ENCODE data around the gene SLC9C1.

Gene SLC9C1

DNA sequence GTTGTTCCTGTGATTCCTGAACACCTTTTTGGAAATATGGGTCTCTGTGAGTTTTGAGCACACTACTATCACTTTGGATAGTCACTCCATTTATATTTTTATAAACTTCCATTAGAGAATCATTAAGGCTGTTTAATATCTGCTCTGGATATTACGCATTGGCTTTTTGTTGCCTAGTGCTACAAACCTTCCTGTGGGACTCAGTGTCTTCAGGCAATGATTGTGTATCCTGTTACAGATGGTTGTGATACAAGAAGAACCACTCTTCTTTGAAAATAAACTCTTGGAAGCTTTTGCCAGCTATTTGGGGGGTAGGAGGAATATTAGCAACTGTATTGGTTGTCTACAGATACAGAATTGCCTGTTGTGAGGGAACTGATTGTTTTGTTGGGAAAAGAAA is 176.6 kb downstream of the SLC9C1 start:
- H3K9ac ChIP-seq (ENCODE audit: low read depth, low read length, poor library complexity, severe bottlenecking): no peak overlapping the region
- H3F3A ChIP-seq (ENCODE audit: low read depth): no peaks in the 10 kb centered on the region
- no peak for TF ChIP-seq EZH2phosphoT487 (IDR thresholded peaks at IDR 0.05; ENCODE audit: borderline replicate concordance)
- TF ChIP-seq, protein P1, sequence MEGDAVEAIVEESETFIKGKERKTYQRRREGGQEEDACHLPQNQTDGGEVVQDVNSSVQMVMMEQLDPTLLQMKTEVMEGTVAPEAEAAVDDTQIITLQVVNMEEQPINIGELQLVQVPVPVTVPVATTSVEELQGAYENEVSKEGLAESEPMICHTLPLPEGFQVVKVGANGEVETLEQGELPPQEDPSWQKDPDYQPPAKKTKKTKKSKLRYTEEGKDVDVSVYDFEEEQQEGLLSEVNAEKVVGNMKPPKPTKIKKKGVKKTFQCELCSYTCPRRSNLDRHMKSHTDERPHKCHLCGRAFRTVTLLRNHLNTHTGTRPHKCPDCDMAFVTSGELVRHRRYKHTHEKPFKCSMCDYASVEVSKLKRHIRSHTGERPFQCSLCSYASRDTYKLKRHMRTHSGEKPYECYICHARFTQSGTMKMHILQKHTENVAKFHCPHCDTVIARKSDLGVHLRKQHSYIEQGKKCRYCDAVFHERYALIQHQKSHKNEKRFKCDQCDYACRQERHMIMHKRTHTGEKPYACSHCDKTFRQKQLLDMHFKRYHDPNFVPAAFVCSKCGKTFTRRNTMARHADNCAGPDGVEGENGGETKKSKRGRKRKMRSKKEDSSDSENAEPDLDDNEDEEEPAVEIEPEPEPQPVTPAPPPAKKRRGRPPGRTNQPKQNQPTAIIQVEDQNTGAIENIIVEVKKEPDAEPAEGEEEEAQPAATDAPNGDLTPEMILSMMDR (conservative IDR thresholded peaks at IDR 0.05; ENCODE audit: low read length): no peak
- H3K4me3 ChIP-seq (ENCODE audit: low read length, poor library complexity, severe bottlenecking): no peak overlapping the region
- H3K79me2 ChIP-seq (ENCODE audit: insufficient read depth, low read length): no peaks in the 10 kb centered on the region
- H3K36me3 ChIP-seq (ENCODE audit: insufficient read depth, low read length): no peaks in the 10 kb centered on the region
- H3K9me3 ChIP-seq (ENCODE audit: insufficient read depth, low read depth, low read length): no peaks in the 10 kb centered on the region
- no peak overlapping the region for H2AFZ ChIP-seq (ENCODE audit: low read length)
- H3K4me1 ChIP-seq (ENCODE audit: insufficient read depth, low read length, poor library complexity, severe bottlenecking): peaks cover 49% of the 10 kb centered on the region
- no peaks in the 10 kb centered on the region for H3K9me2 ChIP-seq (replicated peaks; ENCODE audit: low read depth, low read length)
- no peak overlapping the region for H3K4me2 ChIP-seq (ENCODE audit: low read depth, low read length, poor library complexity, severe bottlenecking)
- no peaks in the 10 kb centered on the region for H4K20me1 ChIP-seq (ENCODE audit: insufficient read depth, low read length, poor library complexity, severe bottlenecking)
- H3K27me3 ChIP-seq (ENCODE audit: insufficient read depth, low read length, poor library complexity, severe bottlenecking): no peaks in the 10 kb centered on the region

DNA sequence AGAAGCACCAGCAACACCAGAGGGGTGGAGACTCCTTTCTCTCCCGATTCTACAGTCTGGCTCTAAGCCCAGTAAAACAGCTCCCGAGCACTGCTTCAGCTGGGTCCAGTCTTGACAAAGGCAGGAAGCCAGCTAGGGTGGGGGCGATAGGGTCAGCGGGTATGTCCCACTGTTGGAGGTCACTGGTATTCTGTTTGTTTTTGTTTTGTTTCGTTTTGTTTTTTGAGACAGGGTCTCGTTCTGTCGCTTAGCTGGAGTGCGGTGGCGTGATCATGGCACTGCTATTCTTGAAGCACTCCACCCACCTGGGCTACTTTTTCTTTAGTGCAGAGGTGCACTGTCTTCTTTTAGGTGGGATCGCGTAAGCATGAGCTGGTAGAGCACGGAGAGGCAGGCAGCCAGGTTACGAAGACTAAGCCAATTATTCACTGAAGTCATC is 177.2 kb downstream of the SLC9C1 start:
- Histone ChIP-seq H3K9ac (ENCODE audit: low read depth, low read length, poor library complexity, severe bottlenecking) (no peak overlapping the region), H3K36me3 (ENCODE audit: insufficient read depth, low read length) (no peaks in the 10 kb centered on the region), H3K4me1 (ENCODE audit: insufficient read depth, low read length, poor library complexity, severe bottlenecking) (peaks cover 45% of the 10 kb centered on the region), H3K4me2 (ENCODE audit: low read depth, low read length, poor library complexity, severe bottlenecking) (no peak overlapping the region), H3K9me3 (ENCODE audit: insufficient read depth, low read depth, low read length) (no peaks in the 10 kb centered on the region), H3K79me2 (ENCODE audit: insufficient read depth, low read length) (no peaks in the 10 kb centered on the region), H3K27me3 (ENCODE audit: insufficient read depth, low read length, poor library complexity, severe bottlenecking) (no peaks in the 10 kb centered on the region), H2AFZ (ENCODE audit: low read length) (no peak overlapping the region), H3K4me3 (ENCODE audit: low read length, poor library complexity, severe bottlenecking) (no peak overlapping the region), H3K9me2 (replicated peaks; ENCODE audit: low read depth, low read length) (no peaks in the 10 kb centered on the region), H3F3A (ENCODE audit: low read depth) (no peaks in the 10 kb centered on the region), H4K20me1 (ENCODE audit: insufficient read depth, low read length, poor library complexity, severe bottlenecking) (no peaks in the 10 kb centered on the region)
- TF ChIP-seq, protein P1 (conservative IDR thresholded peaks at IDR 0.05; ENCODE audit: low read length): no peak
- no peak for TF ChIP-seq EZH2phosphoT487 (IDR thresholded peaks at IDR 0.05; ENCODE audit: borderline replicate concordance)

DNA sequence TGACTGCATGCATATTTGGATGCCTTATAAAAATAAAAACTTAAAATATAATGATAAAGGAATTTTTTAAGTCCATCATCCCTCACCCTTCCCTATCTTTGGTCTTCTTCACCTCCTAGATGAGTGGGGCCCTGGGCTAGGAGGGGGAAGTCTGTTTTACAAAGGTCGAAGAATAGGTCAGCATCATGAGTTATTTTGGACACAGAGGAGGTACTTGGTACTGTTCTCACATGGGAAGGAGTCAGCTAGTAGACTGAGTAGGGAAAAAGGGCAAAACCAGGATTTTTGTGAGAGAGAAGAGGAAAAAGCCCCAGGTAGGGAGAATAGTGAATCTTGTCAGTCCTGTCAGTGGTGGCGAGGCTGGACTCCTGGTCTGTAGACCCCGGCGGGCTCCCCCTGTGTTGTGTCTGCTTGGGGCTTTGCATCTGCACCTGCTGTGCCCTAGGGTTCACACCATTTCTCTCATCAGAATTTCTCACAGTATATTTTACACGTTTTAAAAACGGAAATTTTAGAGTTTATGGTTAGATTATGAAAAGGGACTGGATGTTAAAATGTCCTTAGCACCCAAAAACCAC is 178.1 kb downstream of the SLC9C1 start:
- Histone ChIP-seq H3K9me3 (ENCODE audit: insufficient read depth, low read depth, low read length) (no peaks in the 10 kb centered on the region), H3K4me1 (ENCODE audit: insufficient read depth, low read length, poor library complexity, severe bottlenecking) (peaks cover 36% of the 10 kb centered on the region), H3K79me2 (ENCODE audit: insufficient read depth, low read length) (no peaks in the 10 kb centered on the region), H3K9me2 (replicated peaks; ENCODE audit: low read depth, low read length) (no peaks in the 10 kb centered on the region), H2AFZ (ENCODE audit: low read length) (no peak overlapping the region), H3F3A (ENCODE audit: low read depth) (no peaks in the 10 kb centered on the region), H3K36me3 (ENCODE audit: insufficient read depth, low read length) (no peaks in the 10 kb centered on the region), H3K4me3 (ENCODE audit: low read length, poor library complexity, severe bottlenecking) (no peak overlapping the region), H3K27me3 (ENCODE audit: insufficient read depth, low read length, poor library complexity, severe bottlenecking) (no peaks in the 10 kb centered on the region), H4K20me1 (ENCODE audit: insufficient read depth, low read length, poor library complexity, severe bottlenecking) (no peaks in the 10 kb centered on the region), H3K9ac (ENCODE audit: low read depth, low read length, poor library complexity, severe bottlenecking) (no peak overlapping the region), H3K4me2 (ENCODE audit: low read depth, low read length, poor library complexity, severe bottlenecking) (no peak overlapping the region)
- TF ChIP-seq, protein P1 (conservative IDR thresholded peaks at IDR 0.05; ENCODE audit: low read length): no peak
- no peak for TF ChIP-seq EZH2phosphoT487 (IDR thresholded peaks at IDR 0.05; ENCODE audit: borderline replicate concordance)
